Thymus (tissue), 11 donors: ENCODE results near the gene GALNT8. TPM values are rescaled to one million over a fixed set of nuclear protein-coding genes. Genes with fewer than 3 reads are reported as not detected.

Experiments used
- DNase-seq, 9 donors: peaks; one replicate each; pipeline ENCODE4 v3.0.0-alpha.2; 2013; ENCODE audit warnings: low spot score in 9 of 9, low read depth in 6 of 9, missing footprints in 1 of 9
- H3K27ac ChIP-seq, 2 donors: one replicate each; pipeline ENCODE4 v1.5.1; 2013; ENCODE audit warnings: control low read depth in 1 of 2, low read depth in 1 of 2, low read length in 1 of 2, mild to moderate bottlenecking in 1 of 2, moderate library complexity in 1 of 2
- H3K27me3 ChIP-seq, 2 donors: one replicate each; pipeline ENCODE4 v1.5.1; 2013; ENCODE audit warnings: low read length in 1 of 2; ENCODE audit not compliant: control insufficient read depth in 2 of 2, insufficient read depth in 1 of 2
- H3K36me3 ChIP-seq, 2 donors: one replicate each; pipeline ENCODE4 v1.5.1; 2013; ENCODE audit warnings: low read length in 1 of 2, mild to moderate bottlenecking in 1 of 2, moderate library complexity in 1 of 2; ENCODE audit not compliant: control insufficient read depth in 2 of 2, insufficient read depth in 2 of 2
- H3K4me1 ChIP-seq, 2 donors: one replicate each; pipeline ENCODE4 v1.5.1; 2013; ENCODE audit warnings: low read length in 2 of 2; ENCODE audit not compliant: control insufficient read depth in 2 of 2, insufficient read depth in 2 of 2
- H3K4me3 ChIP-seq, 2 donors: one replicate each; pipeline ENCODE4 v1.5.1; 2013; ENCODE audit warnings: low read length in 2 of 2, control low read depth in 1 of 2, mild to moderate bottlenecking in 1 of 2
- H3K9me3 ChIP-seq, 2 donors: one replicate each; pipeline ENCODE4 v1.5.1; 2013; ENCODE audit warnings: low read length in 1 of 2, mild to moderate bottlenecking in 1 of 2; ENCODE audit not compliant: control insufficient read depth in 2 of 2, insufficient read depth in 1 of 2
- WGBS: extraction: QIAGEN DNeasy Blood & Tissue Kit; methylation state at CpG from one replicate; pipeline ENCODE4 v1.1.7; 2013; 5-methylcytosine and 5-hydroxymethylcytosine counted together
- polyA plus RNA-seq: library from polyadenylated mRNA; stranded (reverse); fragments of 200-250 nt; gene quantifications from one replicate; pipeline ENCODE4 v1.2.3, GENCODE V29; 2013
- total RNA-seq: library from RNA; stranded (reverse); fragments of 120-200 nt; gene quantifications from one replicate; pipeline ENCODE4 v1.2.4, GENCODE V29; 2013
- donor health status: healthy.

The GALNT8 gene
- total and polyA plus RNA-seq, 2 donors, result 0.30 to 0.61 TPM

DNA sequence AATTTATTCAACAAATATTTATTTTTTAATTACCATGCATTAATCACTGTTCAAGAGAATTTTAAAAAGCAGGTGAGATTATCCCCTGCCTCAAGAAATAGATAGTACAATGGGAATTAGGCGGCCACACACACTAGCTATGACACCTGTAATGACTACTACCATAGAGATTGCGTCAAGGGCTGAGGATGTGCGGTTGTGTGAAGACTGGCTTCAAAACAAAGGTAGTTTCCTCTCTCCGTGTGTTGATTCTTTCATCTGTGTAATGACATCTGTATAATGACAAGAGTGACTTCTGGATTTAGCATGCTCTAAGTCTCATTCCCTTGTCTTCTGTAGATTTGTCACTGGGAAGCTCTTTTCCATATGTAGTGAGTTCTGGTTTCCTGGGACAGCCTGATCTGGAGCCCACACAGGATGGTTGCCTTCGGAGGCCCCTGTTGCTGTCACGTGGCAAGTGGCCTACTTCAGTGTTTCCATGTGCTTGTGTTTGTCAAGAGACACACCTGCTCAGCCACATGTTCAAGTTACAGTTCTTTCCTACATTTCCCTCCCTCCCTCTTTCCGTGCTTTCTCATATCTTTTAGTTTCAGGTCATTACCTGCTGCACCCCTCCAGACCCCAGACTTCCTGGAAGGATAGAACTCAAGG lies 64.3 kb downstream of the GALNT8 start:
- Histone ChIP-seq H3K4me3 (no peak overlapping the region), H3K36me3 (no peaks in the 10 kb centered on the region), H3K27ac (no peak overlapping the region), H3K27me3 (peaks cover 0 to 10% of the 10 kb centered on the region in 2 donors), H3K9me3 (no peaks in the 10 kb centered on the region), H3K4me1 (no peaks in the 10 kb centered on the region)
- WGBS, result 88% methylated on average over 7 of the region's 7 CpGs
- DNase-seq, result no peak

GRCh38 chr12:4786795-4787194 lies 66.6 kb downstream of the GALNT8 start:
- H3K4me1 ChIP-seq, result no peaks in the 10 kb centered on the region
- 96% methylated on average over 5 of the region's 5 CpGs for WGBS
- no peaks in the 10 kb centered on the region for H3K9me3 ChIP-seq
- no peak overlapping the region for H3K27ac ChIP-seq
- H3K36me3 ChIP-seq, result no peaks in the 10 kb centered on the region
- H3K27me3 ChIP-seq, result no peaks in the 10 kb centered on the region
- no peak overlapping the region for H3K4me3 ChIP-seq
- no peak for DNase-seq

DNA sequence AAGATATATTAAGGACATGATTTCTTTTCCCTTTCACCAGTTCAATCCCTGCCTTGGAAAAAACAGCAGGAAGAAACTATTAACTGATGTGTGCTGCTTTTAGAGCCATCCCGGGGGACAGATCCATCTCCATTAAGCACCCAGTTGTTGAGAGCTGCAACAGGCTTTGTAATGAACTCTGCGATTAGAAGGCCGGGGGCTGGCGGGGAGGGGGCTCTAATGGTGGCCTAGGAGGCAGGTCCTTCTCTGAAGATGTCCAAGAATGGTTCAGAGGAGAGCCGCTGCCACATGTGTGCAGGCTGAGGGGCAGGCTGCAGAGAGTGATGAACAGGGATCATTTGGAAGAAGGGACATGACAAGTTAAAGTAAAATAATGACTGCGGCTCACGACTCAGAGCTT lies 67.8 kb downstream of the GALNT8 start:
- no peaks in the 10 kb centered on the region for H3K27me3 ChIP-seq
- WGBS, result 92% methylated on average over 7 of the region's 7 CpGs
- no peaks in the 10 kb centered on the region for H3K9me3 ChIP-seq
- H3K4me1 ChIP-seq, result no peaks in the 10 kb centered on the region
- H3K27ac ChIP-seq, result no peak overlapping the region
- H3K4me3 ChIP-seq, result no peak overlapping the region
- no peaks in the 10 kb centered on the region for H3K36me3 ChIP-seq
- DNase-seq, result no peak

GRCh38 chr12:4789776-4790175 lies 69.6 kb downstream of the GALNT8 start:
- no peak overlapping the region for H3K4me3 ChIP-seq
- no peaks in the 10 kb centered on the region for H3K27me3 ChIP-seq
- no peaks in the 10 kb centered on the region for H3K4me1 ChIP-seq
- DNase-seq, result no peak
- no peaks in the 10 kb centered on the region for H3K36me3 ChIP-seq
- no peak overlapping the region for H3K27ac ChIP-seq
- no peaks in the 10 kb centered on the region for H3K9me3 ChIP-seq
- WGBS, result 97% methylated on average over 9 of the region's 9 CpGs

GRCh38 chr12:4791497-4791896 lies 71.3 kb downstream of the GALNT8 start:
- no peak for DNase-seq
- Histone ChIP-seq H3K9me3 (no peaks in the 10 kb centered on the region), H3K4me1 (no peaks in the 10 kb centered on the region), H3K36me3 (no peaks in the 10 kb centered on the region), H3K27ac (no peak overlapping the region), H3K4me3 (no peak overlapping the region), H3K27me3 (peaks cover 0 to 2% of the 10 kb centered on the region in 2 donors)
- WGBS, result 98% methylated on average over 3 of the region's 3 CpGs

GRCh38 chr12:4794491-4794890 lies 74.3 kb downstream of the GALNT8 start:
- WGBS, result 59% methylated on average over 3 of the region's 3 CpGs
- Histone ChIP-seq H3K4me1 (no peaks in the 10 kb centered on the region), H3K27me3 (peaks cover 0 to 9% of the 10 kb centered on the region in 2 donors), H3K9me3 (no peaks in the 10 kb centered on the region), H3K27ac (no peak overlapping the region), H3K36me3 (no peaks in the 10 kb centered on the region), H3K4me3 (no peak overlapping the region)
- no peak for DNase-seq

- H3K9me3 ChIP-seq, result no peaks in the 10 kb centered on the region
- no peaks in the 10 kb centered on the region for H3K36me3 ChIP-seq
- no peak overlapping the region for H3K27ac ChIP-seq
- H3K4me3 ChIP-seq, result no peak overlapping the region
- DNase-seq, result no peak
- H3K27me3 ChIP-seq, result peaks cover 3 to 11% of the 10 kb centered on the region in 2 donors
- no peaks in the 10 kb centered on the region for H3K4me1 ChIP-seq
- WGBS, result 95% methylated on average over 9 of the region's 9 CpGs
Observed at GRCh38 chr12:4796216-4796615, 76.0 kb downstream of the GALNT8 start.

DNA sequence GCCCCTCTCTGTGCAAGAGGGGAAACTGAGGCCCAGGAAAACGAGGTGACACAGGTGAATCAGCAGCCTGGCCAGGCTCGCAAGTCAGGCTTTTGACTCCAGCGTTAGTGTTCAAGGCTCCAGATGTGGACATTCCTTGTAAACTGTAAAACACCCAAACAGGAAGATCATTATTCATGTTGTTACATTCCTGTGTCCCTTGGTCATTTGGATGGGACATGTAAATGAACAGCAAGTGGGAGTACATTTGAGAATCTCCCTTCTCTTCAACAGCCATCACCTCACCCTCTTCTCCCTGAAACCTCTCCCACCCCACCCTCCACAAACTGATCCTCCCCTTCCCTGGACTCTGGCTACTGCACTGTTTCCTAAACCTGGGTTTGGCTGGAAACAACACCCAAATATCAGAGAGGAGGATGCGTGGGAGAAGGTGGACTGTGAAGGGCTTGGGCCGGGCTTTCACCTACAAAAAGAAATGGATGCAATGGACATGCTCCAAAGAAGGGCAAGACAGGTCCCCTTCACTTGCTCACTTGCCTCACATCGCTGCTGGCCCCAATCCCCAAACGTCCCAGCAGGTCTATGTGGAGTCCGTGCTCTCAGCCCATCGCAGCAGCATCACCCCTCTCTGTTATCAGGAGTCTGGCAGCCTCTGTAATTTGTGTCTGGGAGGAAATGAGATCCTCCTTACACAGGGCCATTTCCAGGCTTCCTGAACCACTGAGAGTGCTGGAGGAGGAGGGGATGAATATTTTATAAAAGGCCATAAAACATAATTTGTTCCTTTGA lies 76.7 kb downstream of the GALNT8 start:
- H3K27me3 ChIP-seq, result peaks cover 3 to 11% of the 10 kb centered on the region in 2 donors
- WGBS, result 75% methylated on average over 9 of the region's 9 CpGs
- H3K4me3 ChIP-seq, result no peak overlapping the region
- no peak for DNase-seq
- no peak overlapping the region for H3K27ac ChIP-seq
- no peaks in the 10 kb centered on the region for H3K4me1 ChIP-seq
- no peaks in the 10 kb centered on the region for H3K9me3 ChIP-seq
- no peaks in the 10 kb centered on the region for H3K36me3 ChIP-seq

- H3K27me3 ChIP-seq, result peaks cover 3 to 11% of the 10 kb centered on the region in 2 donors
- H3K9me3 ChIP-seq, result no peaks in the 10 kb centered on the region
- H3K4me1 ChIP-seq, result no peaks in the 10 kb centered on the region
- no peaks in the 10 kb centered on the region for H3K36me3 ChIP-seq
- no peak overlapping the region for H3K27ac ChIP-seq
- H3K4me3 ChIP-seq, result no peak overlapping the region
- DNase-seq, result no peak
Observed at GRCh38 chr12:4800555-4800954, 80.4 kb downstream of the GALNT8 start.
